ENCODE data around the gene IL1RAPL1.
"Not testable (repeated sequence)": the region's sequence is repeated elsewhere in the genome, so short reads cannot be mapped to it uniquely, and the experiment has no call there.

IL1RAPL1 gene

DNA sequence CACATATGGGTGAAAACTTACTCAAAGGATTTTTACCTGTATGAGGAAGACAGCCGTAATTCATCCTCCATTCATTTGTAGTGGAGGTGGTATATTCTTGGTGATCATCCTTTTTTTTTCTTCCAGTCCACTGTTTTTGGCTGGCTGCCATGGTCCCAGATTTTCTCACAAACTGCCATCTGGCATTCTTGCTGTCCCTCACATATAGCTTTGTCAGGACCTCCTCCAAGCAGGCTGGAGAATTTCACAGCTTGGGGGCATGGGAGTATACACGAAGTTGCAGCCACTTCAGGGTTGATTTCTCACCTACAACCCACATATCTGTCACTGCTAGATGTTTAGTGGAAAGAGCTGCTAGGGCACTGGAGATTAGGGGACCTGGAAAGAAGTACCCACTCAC lies 401.0 kb downstream of the IL1RAPL1 start:
- DNase-seq = no peak

DNA sequence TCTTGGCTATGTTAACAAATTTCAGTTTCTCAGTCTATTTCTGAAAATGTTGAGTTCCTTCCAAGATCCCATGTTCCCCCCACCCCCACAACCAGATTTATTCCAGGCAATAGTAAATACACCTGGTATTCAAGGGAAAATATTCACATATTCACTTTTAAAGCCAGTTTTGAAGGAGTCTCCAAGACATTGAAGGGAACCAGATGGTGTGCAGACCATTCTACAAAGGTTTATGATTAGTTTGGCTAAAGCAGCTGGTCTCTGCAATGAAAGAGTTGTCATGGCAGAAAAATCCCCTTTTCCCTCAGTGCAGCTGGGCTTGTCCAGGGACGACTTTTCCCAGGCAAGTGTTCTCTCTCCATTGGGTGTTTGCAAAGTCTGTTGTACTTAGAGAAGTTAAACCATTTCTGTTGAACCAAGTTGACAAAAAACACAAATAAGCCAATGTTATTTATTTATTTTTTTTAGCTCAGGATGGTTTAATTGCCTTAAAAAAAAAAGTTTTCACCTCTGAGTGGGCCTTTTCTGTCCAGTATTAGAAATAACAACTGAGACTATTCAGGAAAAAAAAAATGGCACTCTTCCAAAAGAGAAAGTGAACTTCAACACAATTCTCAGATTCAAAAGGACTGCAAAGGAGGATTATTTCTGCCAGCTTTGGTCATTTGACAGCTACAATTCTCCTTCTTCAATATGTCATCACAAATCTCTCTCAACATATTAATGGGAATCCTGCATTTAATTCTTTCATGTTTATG lies 410.6 kb downstream of the IL1RAPL1 start:
- no peak for DNase-seq

DNA sequence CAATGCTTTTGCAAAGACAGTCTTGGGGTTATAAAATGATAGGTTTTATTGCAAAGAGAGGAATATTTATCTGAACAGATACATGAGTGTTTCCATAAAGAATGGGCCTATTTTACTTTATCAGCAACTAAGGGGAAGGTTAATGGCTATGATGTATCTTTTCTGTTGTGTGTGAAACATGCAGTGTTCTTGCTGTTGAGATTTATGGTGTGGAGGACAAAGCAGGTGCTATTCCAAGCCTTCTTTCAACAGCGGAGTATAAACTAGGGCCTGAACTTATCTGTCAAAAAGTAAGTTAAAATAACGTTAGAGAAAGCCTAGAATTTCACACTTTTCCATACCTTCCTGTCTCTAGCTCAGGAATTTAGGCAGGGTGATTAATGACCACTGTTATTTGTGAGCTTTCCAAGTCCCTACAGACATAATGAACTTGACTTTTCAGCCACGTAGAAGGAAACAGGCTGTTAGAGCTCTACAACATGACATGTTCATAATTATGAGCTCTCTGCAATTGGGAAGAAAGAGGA lies 411.4 kb downstream of the IL1RAPL1 start:
- DNase-seq = no peak

DNA sequence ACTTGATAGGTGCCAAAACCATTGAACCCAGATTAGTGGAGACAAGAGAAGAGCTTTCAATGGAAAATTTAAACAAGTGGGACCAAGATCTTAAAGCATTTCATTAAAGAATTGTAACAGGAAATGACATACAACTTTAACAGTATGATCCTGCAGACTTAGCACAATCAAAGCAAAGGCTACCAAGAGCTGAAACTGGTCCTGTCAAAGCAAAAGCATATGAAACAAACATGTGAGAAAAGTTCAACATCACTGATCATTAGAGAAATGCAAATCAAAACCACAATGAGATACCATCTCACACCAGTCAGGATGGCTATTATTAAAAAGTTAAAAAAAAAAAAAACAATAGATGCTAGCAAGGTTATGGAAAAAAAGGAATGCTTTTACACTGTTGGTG lies 425.6 kb downstream of the IL1RAPL1 start:
- no peak for DNase-seq

DNA sequence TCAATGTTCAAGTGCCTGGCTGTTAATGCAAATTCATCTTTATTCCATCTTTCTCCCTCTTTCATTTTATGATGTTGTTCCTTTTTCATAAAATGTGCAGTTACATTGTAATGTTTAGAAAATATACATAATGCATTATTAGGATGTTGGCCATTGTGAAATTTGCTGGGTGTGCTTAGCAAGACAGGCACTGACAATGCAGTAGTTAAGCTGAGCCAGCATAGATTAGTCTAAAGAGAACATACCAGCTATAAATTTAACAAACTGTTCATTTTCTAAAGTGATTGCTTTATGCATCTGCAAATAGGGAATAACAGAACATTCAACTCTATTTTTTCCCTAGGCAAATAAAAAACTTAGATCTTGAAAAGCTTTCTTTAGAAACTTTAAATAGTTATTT lies 436.0 kb downstream of the IL1RAPL1 start:
- no peak for DNase-seq

DNA sequence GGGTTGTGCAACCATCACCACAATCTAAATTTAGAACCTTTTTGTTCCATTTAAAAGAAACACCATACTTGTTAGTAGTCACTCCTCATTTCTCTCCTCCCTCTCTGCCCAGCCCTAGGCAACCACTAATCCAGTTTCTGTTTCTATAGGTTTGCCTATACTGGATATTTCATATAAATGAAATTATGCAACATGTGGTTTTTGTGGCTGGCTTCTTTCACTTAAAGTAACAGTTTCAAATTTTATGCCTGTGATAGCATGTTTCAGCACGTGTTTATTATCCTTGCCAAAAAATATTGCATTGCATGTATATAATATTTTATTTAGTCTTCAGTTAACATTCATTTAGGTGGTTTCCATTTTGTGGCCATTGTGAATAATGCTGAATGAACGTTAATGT lies 437.6 kb downstream of the IL1RAPL1 start:
- DNase-seq = no peak

DNA sequence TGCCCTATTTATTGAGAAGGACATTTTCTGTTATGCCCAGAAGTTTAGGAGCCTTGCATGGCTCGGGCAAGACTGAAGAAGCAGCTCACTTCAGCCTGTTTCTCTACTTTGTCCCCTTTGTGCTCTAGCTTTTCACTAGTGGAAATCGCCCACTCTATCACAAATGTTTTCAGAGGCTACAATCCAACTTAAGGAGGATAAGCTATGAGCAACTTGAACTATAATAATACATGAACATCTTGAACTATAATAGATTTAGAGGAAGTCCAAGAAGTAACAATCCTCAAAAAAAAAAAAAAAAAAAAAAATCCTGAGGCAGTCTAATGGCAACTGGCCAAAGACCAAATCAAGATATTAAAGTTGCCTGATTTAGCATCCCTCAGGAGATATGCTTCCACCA lies 452.3 kb downstream of the IL1RAPL1 start:
- no peak for DNase-seq

DNA sequence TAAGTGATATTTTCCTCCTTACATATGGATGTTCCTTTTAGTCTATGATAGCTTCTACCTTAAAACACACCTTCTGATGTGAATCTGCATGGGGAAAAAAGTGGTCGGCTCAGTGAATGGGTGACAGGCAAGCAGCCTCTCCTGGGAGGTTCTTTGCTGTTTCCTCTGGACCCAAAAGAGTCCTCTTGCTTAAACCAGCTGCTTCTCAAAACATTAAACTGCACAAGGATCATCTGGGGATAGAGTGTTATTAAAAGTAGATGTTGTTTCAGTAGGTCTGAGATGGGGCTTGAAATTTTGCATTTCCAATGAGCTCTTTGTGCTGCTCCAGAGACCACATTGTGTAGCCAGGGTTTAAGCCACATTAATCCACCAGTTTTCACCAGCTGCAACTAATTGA lies 452.9 kb downstream of the IL1RAPL1 start:
- DNase-seq = no peak

DNA sequence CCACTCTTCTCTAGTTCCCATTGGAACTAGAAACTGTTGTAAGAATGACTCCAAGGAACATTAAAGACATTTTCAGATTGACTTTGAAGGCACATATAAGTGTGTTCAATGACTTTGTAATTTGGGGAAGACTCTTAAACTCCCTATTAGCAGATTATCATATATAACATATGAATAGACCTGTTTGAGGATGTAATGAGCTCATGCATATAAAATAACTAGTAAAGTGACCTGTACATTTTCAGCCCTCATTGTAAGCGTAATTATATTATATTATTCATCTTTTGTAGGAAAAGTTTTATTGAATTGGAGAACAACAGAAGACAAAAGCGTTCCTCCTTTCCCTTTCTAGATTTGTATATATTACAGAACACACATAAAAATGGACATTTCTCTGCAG lies 455.1 kb downstream of the IL1RAPL1 start:
- no peak for DNase-seq

DNA sequence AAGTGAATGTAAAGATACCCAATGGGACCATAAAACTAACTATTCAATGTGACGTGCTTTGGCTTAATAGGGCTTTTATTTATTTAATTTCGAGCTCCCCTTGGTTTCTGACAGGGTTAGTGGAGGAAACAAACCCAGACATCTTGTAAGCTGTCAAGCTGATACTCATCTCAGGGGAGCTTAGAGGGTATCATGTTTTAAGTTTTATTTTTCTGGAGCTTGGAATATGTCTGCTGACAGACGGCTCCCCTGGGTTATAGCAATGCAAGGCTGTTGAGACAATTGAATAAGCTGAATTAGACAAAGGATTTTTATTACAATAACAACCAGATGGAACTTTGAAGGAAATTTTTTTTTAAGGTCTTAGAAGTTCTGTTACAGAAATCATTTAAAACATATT lies 456.5 kb downstream of the IL1RAPL1 start:
- DNase-seq = no peak

DNA sequence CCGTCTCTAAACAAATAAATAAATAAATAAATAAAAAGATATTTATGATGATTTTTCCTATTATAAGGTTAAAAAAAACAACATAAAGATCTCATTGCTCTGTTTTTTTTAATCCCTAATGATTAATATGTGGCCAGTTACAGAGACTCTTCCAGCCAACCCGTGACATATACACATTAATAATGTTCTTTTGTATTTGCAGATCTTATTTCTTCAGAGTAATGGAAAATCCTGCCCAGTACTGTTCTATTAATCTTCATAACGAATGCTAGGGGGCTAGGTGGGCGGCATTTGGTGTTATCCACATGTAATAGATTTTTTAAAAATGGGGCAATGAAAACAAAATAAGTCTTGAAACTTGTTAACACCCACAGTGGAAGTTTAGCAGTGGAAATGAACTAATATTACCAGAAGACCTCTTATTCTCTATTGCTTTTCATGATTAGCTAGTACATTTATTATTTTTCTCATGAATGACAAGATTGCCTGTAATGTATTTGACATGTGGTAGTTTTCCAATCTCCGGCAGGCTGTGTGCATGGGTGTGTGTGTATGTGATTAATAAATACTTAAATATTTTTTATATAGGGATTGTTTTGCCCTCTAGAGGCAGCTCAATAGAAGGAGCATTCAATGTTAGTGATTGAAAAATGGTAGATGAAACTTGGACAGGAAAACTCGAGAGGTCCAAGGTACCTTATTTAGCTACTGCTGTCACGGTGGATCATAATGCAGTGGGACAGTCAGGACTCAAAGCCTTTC lies 457.4 kb downstream of the IL1RAPL1 start:
- DNase-seq = no peak

DNA sequence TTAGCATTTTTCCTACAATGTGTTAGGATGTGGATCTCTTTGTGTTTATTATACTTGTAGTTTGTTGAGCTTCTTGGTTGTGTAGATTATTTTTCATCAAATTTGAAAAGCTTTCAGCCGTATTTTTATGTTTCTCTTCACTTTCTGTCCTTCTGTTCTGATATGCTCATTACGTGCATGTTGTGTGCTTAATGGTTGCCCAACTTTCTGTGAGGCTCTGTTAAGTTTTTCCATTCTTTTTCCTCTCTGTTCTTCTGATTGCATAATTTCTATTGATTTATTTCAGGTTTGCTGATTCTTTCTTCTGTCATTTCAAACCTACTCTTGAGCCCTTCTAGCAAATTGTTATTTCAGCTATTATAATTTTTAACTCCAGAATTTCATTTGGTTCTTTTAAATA lies 478.2 kb downstream of the IL1RAPL1 start:
- DNase-seq = no peak

DNA sequence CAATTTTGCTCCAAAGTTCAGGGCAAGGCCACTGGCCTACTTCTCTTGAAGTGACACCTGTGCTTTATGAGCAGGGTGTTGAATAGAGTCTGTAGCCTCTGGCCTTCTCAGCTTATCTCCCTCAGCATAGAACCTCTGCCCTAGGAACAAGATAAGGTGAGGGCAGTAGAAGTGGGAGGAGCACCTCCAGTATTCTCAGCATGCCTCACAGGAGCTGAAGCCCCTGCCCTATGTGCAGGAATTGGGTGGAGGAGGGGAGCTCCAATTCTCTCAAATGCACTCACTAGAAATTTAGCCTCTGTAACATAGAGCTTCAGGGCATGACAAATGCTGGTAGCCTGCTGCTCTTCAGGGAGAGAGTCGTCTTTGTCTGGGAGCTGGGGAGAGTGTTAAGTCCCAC lies 479.3 kb downstream of the IL1RAPL1 start:
- DNase-seq = no peak

DNA sequence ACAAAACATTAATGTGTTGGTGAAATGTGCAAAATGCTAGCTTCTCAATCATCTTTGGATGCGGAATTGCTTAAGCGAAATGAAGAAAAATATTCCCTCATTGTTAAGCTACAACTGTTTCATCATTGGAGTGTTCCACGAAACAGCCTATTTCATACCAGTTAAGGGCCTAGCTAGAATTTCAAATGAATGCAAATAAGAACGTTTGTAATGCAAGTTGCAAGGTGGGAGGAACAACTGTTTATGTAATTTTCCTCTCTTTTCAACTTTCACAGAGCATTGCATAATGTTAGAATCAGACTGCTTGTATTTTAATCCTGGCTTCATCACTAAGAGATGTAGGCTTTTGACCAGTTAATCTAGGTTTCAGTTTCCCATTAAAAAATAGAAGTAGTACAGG lies 480.1 kb downstream of the IL1RAPL1 start:
- no peak for DNase-seq

DNA sequence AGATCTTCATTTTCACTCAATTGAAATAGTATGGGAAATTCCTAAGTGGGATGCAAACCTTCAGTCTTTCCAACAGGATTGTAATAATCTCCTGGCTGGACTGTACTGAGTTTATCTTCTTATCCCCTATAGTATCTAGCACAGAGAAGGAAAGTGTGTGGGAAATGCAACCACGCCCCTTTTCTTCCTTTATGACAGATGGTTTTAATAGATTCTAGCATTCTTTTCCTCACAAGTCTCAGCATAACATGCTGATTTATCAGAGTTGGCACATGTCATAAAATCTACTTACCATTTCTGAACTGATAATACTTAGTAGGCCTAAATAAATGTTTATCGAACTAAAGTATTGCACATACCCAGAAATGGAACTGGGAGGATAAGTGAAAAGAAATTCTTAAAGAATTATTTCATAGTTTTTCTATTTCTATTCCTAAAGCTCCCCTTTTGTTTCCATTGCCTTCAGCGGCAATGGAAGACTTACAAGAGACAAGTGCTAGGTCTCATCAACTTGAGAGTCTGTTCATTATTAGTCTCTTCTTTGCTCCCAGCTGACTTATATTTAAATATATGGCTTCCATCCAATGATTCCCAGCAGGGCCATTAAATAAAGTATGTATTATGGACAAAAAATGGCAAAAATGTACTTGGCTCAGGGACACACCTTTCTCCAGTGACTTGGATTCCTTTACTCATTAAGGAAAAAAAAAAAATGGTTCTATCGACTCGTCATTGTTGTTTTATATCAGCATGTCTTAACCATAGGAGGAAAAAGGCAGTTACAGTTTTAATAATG lies 484.5 kb downstream of the IL1RAPL1 start:
- no peak for DNase-seq

DNA sequence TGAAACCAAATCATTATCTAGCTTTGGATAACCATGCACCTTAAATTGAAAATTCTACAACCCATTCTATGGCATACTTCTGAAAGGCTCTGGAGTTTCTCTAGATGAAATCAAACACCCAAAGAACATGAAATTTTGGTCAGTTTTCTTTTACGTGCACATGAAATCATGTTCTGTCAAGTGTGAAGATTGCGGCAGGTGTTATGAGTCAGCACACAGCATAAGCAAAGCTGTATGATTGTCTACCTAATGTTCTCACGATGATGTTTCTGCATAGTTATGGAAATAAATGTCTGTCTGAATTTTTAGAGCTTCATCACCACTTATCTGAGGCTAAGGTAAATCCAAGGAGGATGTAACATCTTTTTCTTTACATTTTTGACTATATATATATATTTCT lies 495.3 kb downstream of the IL1RAPL1 start:
- no peak for DNase-seq

DNA sequence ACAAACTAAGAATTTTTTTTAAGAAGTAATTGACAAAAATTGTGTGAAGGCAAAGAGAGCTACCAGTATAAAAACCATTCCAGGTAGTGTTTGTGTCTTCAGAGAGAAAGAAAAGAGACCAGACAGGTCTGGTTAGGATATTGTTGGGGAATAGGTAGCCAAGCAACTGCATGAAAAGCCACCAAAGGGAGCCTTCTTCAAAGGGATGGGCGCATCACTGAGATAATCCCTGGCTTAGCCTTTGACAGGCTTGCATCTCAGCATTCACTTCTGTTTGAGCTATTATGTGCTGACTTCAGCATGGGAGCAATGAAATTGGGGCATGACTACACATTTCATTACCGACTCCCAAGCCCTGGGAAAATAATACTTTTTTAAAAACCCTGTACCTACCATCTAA lies 496.6 kb downstream of the IL1RAPL1 start:
- DNase-seq = no peak

DNA sequence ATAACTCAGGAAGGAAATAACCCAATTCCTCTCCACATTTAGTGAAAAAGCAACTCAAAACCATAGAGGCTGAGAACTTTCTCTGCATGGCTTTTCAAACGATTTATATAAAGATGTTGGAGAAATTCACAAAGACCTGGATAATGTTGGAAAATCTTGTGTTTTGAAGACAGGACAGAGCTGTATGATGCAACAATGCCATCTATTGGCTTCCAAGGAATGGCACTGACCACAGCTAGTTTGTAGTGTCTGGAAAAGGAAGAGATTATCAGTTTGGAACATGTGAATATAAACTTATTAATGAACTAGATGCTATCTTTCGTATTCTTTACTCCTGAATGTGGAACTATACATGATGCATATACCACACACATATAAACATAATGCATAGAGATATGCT lies 503.6 kb downstream of the IL1RAPL1 start:
- DNase-seq = no peak

DNA sequence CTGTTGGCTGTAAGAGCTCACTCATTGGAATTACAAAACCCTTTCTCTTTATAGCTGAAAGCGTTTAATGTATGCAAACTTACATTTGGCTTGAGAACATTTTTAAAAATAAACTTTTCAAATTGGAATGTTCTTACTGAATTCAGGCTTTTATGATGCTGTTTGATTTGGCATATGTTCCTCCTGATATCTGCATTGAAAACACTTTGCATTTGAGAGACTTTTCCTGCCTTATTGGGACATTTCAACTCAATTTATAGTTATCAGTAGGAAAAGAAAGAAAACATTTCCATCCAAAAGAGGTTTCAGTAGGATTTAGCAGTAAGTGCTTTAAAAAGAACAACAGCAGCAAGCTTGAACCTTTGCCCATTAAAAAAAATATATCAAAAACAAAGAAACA lies 520.0 kb downstream of the IL1RAPL1 start:
- no peak for DNase-seq

DNA sequence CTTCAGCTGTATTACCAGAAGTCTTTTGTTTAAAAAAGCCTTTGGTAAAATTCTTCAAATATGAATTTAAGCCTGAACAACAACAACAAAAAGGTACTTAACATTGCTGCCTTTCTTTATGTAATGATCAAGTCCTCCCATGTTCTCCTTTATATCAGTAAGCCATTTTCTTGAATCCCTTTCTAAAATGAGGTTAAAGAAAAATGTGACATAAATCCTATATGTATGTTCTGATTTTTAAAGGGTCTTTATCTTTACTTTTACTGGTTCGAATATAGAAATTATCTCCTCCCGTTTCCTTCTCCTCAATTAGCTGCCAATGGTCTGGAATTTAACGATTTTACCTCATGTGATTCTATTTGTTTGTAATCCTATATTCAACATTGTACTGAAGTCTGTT lies 522.8 kb downstream of the IL1RAPL1 start:
- DNase-seq = no peak

DNA sequence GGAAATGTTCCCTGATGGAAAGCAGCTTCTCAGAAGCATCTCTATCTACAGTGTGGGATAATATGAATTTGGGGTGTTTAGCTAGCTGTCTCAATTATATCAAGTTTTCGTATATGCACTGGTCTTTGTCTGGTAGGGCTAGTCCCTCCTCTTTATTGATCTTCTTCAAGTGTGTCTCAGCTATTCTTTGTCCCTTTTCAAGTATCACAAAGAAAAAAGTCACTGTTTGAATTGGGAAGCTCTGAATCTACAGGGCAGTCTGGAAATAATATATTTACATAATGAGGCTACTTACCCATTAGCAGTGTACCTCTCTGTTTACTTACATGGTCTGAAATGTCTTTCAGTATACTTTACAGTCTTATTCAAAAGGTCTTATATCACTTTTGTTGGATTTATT lies 526.0 kb downstream of the IL1RAPL1 start:
- DNase-seq = no peak

DNA sequence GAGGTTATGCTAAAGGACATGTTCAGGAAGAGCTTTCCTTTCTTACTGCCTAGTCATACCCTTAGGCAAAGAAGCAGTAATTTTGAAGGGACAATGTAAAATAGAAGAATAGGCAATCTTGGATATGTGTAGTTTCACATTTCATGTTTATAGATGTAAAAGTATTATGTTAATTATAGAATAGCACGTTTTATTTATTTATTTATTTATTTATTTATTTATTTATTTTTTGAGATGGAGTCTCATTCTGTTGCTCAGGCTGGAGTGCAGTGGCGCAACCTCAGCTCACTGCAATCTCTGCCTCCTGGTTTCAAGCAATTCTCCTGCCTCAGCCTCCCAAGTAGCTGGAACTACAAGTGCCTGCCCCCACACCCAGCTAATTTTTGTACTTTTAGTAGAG lies 535.6 kb downstream of the IL1RAPL1 start:
- not testable (repeated sequence) for DNase-seq

DNA sequence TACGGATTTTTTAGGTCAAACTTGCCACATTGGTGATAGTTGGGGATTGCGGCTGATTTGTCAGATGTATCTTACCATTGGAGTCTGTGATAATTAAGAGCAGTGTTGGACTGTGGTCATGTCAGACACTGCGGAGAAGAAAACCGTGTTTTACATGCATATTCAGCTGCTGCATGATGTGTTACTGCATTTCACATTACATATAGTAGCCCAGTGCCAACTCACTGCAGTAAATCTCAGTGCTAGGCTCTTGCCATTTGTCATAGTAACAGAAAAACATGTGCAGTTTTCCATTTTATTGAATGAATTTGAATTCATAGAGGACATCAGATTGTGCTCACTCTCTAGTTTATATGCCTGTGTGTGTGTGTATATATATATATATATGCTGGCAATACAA lies 543.7 kb downstream of the IL1RAPL1 start:
- DNase-seq = no peak

DNA sequence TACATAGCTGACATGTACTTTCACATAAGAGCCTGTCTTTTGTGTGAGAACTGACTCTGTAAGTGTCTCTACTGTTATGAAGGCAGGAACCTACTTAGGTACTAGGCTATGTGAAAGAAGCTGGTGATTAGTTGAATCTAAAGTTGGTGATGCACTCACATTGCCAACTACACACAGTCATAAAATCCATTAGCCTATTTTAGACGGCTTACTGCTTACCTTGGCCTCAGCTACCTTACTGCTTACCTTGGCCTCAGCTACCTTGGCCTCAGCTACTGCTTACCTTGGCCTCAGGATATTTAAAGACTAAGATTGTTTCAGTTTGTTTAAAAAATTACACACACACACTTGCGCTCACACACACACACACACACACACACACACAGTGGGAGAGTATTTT lies 549.7 kb downstream of the IL1RAPL1 start:
- no peak for DNase-seq
